ENCODE measurements around the gene GSTO2. TPM values are rescaled to one million over a fixed set of nuclear protein-coding genes. Genes with fewer than 3 reads are reported as not detected.

GSTO2 gene
- total RNA-seq, 3 donors from 2014 or later (not counting 1 experiment from before 2014, with no cell fraction given), result 0.75 to 1.4 (median 0.84) TPM

- Mint-ChIP-seq H3K4me1 (peaks cover 97 to 99% of the 10 kb centered on the region in 2 donors), H3K4me3 (peak overlapping the region; percentile 82), H3K27me3 (ENCODE audit: low read depth in 2 of 2) (no peaks in the 10 kb centered on the region), H3K36me3 (peaks cover 3% of the 10 kb centered on the region), H3K27ac (peak overlapping the region; percentile 98 to 100), H3K9me3 (no peaks in the 10 kb centered on the region)
- peaks cover 96% of the 10 kb centered on the region for H3K4me1 ChIP-seq (ENCODE audit: control insufficient read depth, insufficient read depth, low read length)
- ATAC-seq (no peak), DNase-seq (peak in 1 of 2 donors; percentile 53)
- peak overlapping the region; percentile 94 for H3K27ac ChIP-seq (ENCODE audit: low read length)
- peaks cover 6% of the 10 kb centered on the region for H3K36me3 ChIP-seq (ENCODE audit: control insufficient read depth, insufficient read depth, low read length)
- intact Hi-C loops (cut with micrococcal nuclease), result loop anchor here (2.0 to 10.0 kb wide), 2 partner anchors 59 to 413 kb away; partner anchors contain the start of genes GSTO2 and STN1
- 21% methylated on average over 19 of the region's 20 CpGs for WGBS (ENCODE audit: insufficient coverage)
- H3K27me3 ChIP-seq (ENCODE audit: control insufficient read depth, insufficient read depth, low read length), result no peaks in the 10 kb centered on the region
- TF ChIP-seq CTCF (IDR thresholded peaks at IDR 0.05), result no peak
- no peaks in the 10 kb centered on the region for H3K9me3 ChIP-seq (ENCODE audit: control insufficient read depth, insufficient read depth, low read length)
- peak overlapping the region; percentile 17 for H3K4me3 ChIP-seq (ENCODE audit: low read length)
These were observed 59.0 kb downstream of the GSTO2 start for GRCh38 chr10:104327745-104328645.

GRCh38 chr10:104328646-104328895, 59.6 kb downstream of the GSTO2 start:
- intact Hi-C loops (cut with micrococcal nuclease), result loop anchor here (2.0 to 10.0 kb wide), 2 partner anchors 60 to 414 kb away; partner anchors contain the start of genes GSTO2 and STN1
- no peak for TF ChIP-seq CTCF (IDR thresholded peaks at IDR 0.05)
- H3K4me3 ChIP-seq (ENCODE audit: low read length), result peak overlapping the region; percentile 17

GRCh38 chr10:104328896-104329710, 60.1 kb downstream of the GSTO2 start:
- H3K27ac ChIP-seq (ENCODE audit: low read length), result peak overlapping the region; percentile 94
- peaks cover 6% of the 10 kb centered on the region for H3K36me3 ChIP-seq (ENCODE audit: control insufficient read depth, insufficient read depth, low read length)
- peak; percentile 76 to 91 (median 85) for ATAC-seq
- peaks cover 96% of the 10 kb centered on the region for H3K4me1 ChIP-seq (ENCODE audit: control insufficient read depth, insufficient read depth, low read length)
- H3K27me3 Mint-ChIP-seq (ENCODE audit: low read depth in 2 of 2), result no peaks in the 10 kb centered on the region
- peak overlapping the region; percentile 82 for H3K4me3 Mint-ChIP-seq
- no peaks in the 10 kb centered on the region for H3K9me3 Mint-ChIP-seq
- no peak for TF ChIP-seq CTCF (IDR thresholded peaks at IDR 0.05)
- peak; percentile 84 to 90 for DNase-seq
- H3K27me3 ChIP-seq (ENCODE audit: control insufficient read depth, insufficient read depth, low read length), result no peaks in the 10 kb centered on the region
- H3K9me3 ChIP-seq (ENCODE audit: control insufficient read depth, insufficient read depth, low read length), result no peaks in the 10 kb centered on the region
- H3K4me1 Mint-ChIP-seq, result peaks cover 97 to 99% of the 10 kb centered on the region in 2 donors
- peaks cover 6% of the 10 kb centered on the region for H3K36me3 Mint-ChIP-seq
- intact Hi-C loops (cut with micrococcal nuclease), result loop anchor here (1.0 to 10.0 kb wide), 3 partner anchors 9 to 414 kb away; partner anchors contain the start of genes GSTO2, ITPRIP and STN1
- 20% methylated on average over 9 of the region's 15 CpGs for WGBS (ENCODE audit: insufficient coverage)
- H3K27ac Mint-ChIP-seq, result peak overlapping the region; percentile 98 to 100
- H3K4me3 ChIP-seq (ENCODE audit: low read length), result peak overlapping the region; percentile 17

More at GRCh38 chr10:104328646-104328895, 59.6 kb downstream of the GSTO2 start:
- H3K4me3 Mint-ChIP-seq, result peak overlapping the region; percentile 82
- no peaks in the 10 kb centered on the region for H3K9me3 ChIP-seq (ENCODE audit: control insufficient read depth, insufficient read depth, low read length)
- DNase-seq (no peak), ATAC-seq (no peak)
- no peaks in the 10 kb centered on the region for H3K9me3 Mint-ChIP-seq
- peaks cover 6% of the 10 kb centered on the region for H3K36me3 Mint-ChIP-seq
- H3K36me3 ChIP-seq (ENCODE audit: control insufficient read depth, insufficient read depth, low read length), result peaks cover 6% of the 10 kb centered on the region
- H3K27ac Mint-ChIP-seq, result peak overlapping the region; percentile 98 to 100
- H3K27me3 Mint-ChIP-seq (ENCODE audit: low read depth in 2 of 2), result no peaks in the 10 kb centered on the region
- H3K4me1 Mint-ChIP-seq, result peaks cover 97 to 99% of the 10 kb centered on the region in 2 donors
- H3K4me1 ChIP-seq (ENCODE audit: control insufficient read depth, insufficient read depth, low read length), result peaks cover 96% of the 10 kb centered on the region
- no peaks in the 10 kb centered on the region for H3K27me3 ChIP-seq (ENCODE audit: control insufficient read depth, insufficient read depth, low read length)
- WGBS (ENCODE audit: insufficient coverage), result 0% methylated on average over 3 of the region's 3 CpGs
- peak overlapping the region; percentile 94 for H3K27ac ChIP-seq (ENCODE audit: low read length)

Data from natural killer cell (primary cell).